ENCODE results near the gene ISYNA1.

ISYNA1 gene

GRCh38 chr19:18433015-18433691, 4.8 kb downstream of the ISYNA1 start:
- in situ Hi-C loops (cut with MboI; ENCODE audit: low sequenced_read_pairs, unreplicated experiment): no loop called here
- peak; percentile 75 for DNase-seq (ENCODE audit: low spot score)
- no peak for TF ChIP-seq CTCF (IDR thresholded peaks at IDR 0.05; ENCODE audit: borderline replicate concordance, control extremely low read depth, extremely low read depth, insufficient read depth, missing control alignments)

GRCh38 chr19:18432275-18433014, 5.5 kb downstream of the ISYNA1 start:
- in situ Hi-C loops (cut with MboI; ENCODE audit: low sequenced_read_pairs, unreplicated experiment): no loop called here
- TF ChIP-seq CTCF (IDR thresholded peaks at IDR 0.05; ENCODE audit: borderline replicate concordance, control extremely low read depth, extremely low read depth, insufficient read depth, missing control alignments): no peak
- DNase-seq (ENCODE audit: low spot score): no peak

- in situ Hi-C loops (cut with MboI; ENCODE audit: low sequenced_read_pairs, unreplicated experiment): no loop called here
- no peak for DNase-seq (ENCODE audit: low spot score)
- no peak for TF ChIP-seq CTCF (IDR thresholded peaks at IDR 0.05; ENCODE audit: borderline replicate concordance, control extremely low read depth, extremely low read depth, insufficient read depth, missing control alignments)
These were observed 6.4 kb downstream of the ISYNA1 start for GRCh38 chr19:18431351-18432197.

GRCh38 chr19:18430417-18431144, 7.4 kb downstream of the ISYNA1 start:
- no peak for DNase-seq (ENCODE audit: low spot score)
- TF ChIP-seq CTCF (IDR thresholded peaks at IDR 0.05; ENCODE audit: borderline replicate concordance, control extremely low read depth, extremely low read depth, insufficient read depth, missing control alignments): no peak
- in situ Hi-C loops (cut with MboI; ENCODE audit: low sequenced_read_pairs, unreplicated experiment): no loop called here

GRCh38 chr19:18429717-18430416, 8.1 kb downstream of the ISYNA1 start:
- in situ Hi-C loops (cut with MboI; ENCODE audit: low sequenced_read_pairs, unreplicated experiment): no loop called here
- no peak for DNase-seq (ENCODE audit: low spot score)

More at GRCh38 chr19:18429717-18430416, 8.1 kb downstream of the ISYNA1 start:
- TF ChIP-seq CTCF (IDR thresholded peaks at IDR 0.05; ENCODE audit: borderline replicate concordance, control extremely low read depth, extremely low read depth, insufficient read depth, missing control alignments): no peak
